Fibroblast of pulmonary artery (primary cell): ENCODE measurements around the gene MAPK8.

Source experiments
- DNase-seq: peaks from one replicate; pipeline ENCODE4 v3.0.0-alpha.2; 2010; ENCODE audit warnings: low read depth
- H3K4me3 ChIP-seq: replicated peaks from 2 replicates; pipeline ENCODE4 v1.5.1; 2011; ENCODE audit warnings: low read depth, mild to moderate bottlenecking, control low read depth, low read length, moderate library complexity
- CTCF ChIP-seq: IDR thresholded peaks from 2 replicates; pipeline ENCODE4 v1.5.1; 2011; ENCODE audit warnings: mild to moderate bottlenecking, control low read depth, low read length, inconsistent platforms; ENCODE audit errors: missing control alignments

Gene MAPK8

GRCh38 chr10:48477141-48477540, 170.7 kb downstream of the MAPK8 start:
- DNase-seq = no peak
- no peak for TF ChIP-seq CTCF
- H3K4me3 ChIP-seq = no peak overlapping the region

- H3K4me3 ChIP-seq = no peak overlapping the region
- no peak for TF ChIP-seq CTCF
- no peak for DNase-seq
Measured at GRCh38 chr10:48477616-48478015, 171.1 kb downstream of the MAPK8 start.

- TF ChIP-seq CTCF = no peak
- H3K4me3 ChIP-seq = no peak overlapping the region
- no peak for DNase-seq
Measured at GRCh38 chr10:48478469-48478868, 172.0 kb downstream of the MAPK8 start.

- DNase-seq = no peak
- no peak for TF ChIP-seq CTCF
- H3K4me3 ChIP-seq = no peak overlapping the region
Measured at GRCh38 chr10:48478980-48479811, 172.7 kb downstream of the MAPK8 start.

GRCh38 chr10:48480397-48481374, 174.2 kb downstream of the MAPK8 start:
- no peak for DNase-seq
- no peak overlapping the region for H3K4me3 ChIP-seq
- no peak for TF ChIP-seq CTCF

GRCh38 chr10:48481385-48481784, 174.9 kb downstream of the MAPK8 start:
- no peak for DNase-seq
- no peak for TF ChIP-seq CTCF
- H3K4me3 ChIP-seq = no peak overlapping the region
